H9 (cell line): ENCODE measurements around the gene FGD5. TPM values are rescaled to one million over a fixed set of nuclear protein-coding genes. Genes with fewer than 3 reads are reported as not detected.
A peak's percentile ranks its signal among the peaks of the same experiment; 100 is the strongest.

ENCODE experiments used
- DNase-seq: peaks from one replicate; pipeline ENCODE4 v3.0.0-alpha.2; 2017
- H2AFZ ChIP-seq: one replicate; pipeline ENCODE4 v1.6.1; 2013; ENCODE audit warnings: mild to moderate bottlenecking, low read length, control low read depth, moderate library complexity
- H2AK5ac ChIP-seq: 2 replicates; pipeline ENCODE4 v1.6.1; 2013; ENCODE audit warnings: low read length, control low read depth, mixed read lengths; ENCODE audit not compliant: insufficient read length
- H2BK120ac ChIP-seq: one replicate; pipeline ENCODE4 v1.6.1; 2013; ENCODE audit warnings: low read depth, mild to moderate bottlenecking, low read length, control low read depth, inconsistent platforms; ENCODE audit not compliant: poor library complexity, severe bottlenecking
- H2BK12ac ChIP-seq: 2 replicates; pipeline ENCODE4 v1.6.1; 2013; ENCODE audit warnings: low read length, control low read depth, mixed read lengths, low read depth; ENCODE audit not compliant: insufficient read length
- H2BK15ac ChIP-seq: 2 replicates; pipeline ENCODE4 v1.6.1; 2013; ENCODE audit warnings: low read depth, low read length, control low read depth
- H2BK20ac ChIP-seq: one replicate; pipeline ENCODE4 v1.6.1; 2013; ENCODE audit warnings: low read depth, mild to moderate bottlenecking, low read length, control low read depth, inconsistent platforms; ENCODE audit not compliant: poor library complexity, severe bottlenecking
- H2BK5ac ChIP-seq: 2 replicates; pipeline ENCODE4 v1.6.1; 2013; ENCODE audit warnings: low read length, control low read depth, mixed read lengths; ENCODE audit not compliant: insufficient read length
- H3K14ac ChIP-seq: 2 replicates; pipeline ENCODE4 v1.6.1; 2013; ENCODE audit warnings: low read length, control low read depth; ENCODE audit not compliant: insufficient read depth
- H3K18ac ChIP-seq: 2 replicates; pipeline ENCODE4 v1.6.1; 2013; ENCODE audit warnings: low read depth, mild to moderate bottlenecking, mixed read lengths, low read length, control low read depth; ENCODE audit not compliant: insufficient read length
- H3K23ac ChIP-seq: 2 replicates; pipeline ENCODE4 v1.6.1; 2013; ENCODE audit warnings: low read length, control low read depth, mixed read lengths, low read depth; ENCODE audit not compliant: insufficient read length
- H3K23me2 ChIP-seq: 2 replicates; pipeline ENCODE4 v1.6.1; 2013; ENCODE audit warnings: low read depth, mild to moderate bottlenecking, mixed read lengths, low read length, control low read depth; ENCODE audit not compliant: insufficient read length, poor library complexity, severe bottlenecking
- H3K27ac ChIP-seq: 2 replicates; pipeline ENCODE4 v1.5.1; 2013; ENCODE audit warnings: low read length, control low read depth, mixed read lengths, low read depth; ENCODE audit not compliant: insufficient read length
- H3K27me3 ChIP-seq: 2 replicates; pipeline ENCODE4 v1.6.1; 2013; ENCODE audit warnings: low read length, control low read depth, inconsistent platforms; ENCODE audit not compliant: insufficient read depth
- H3K4ac ChIP-seq: 2 replicates; pipeline ENCODE4 v1.6.1; 2013; ENCODE audit warnings: low read depth, mild to moderate bottlenecking, control low read depth, inconsistent platforms, low read length, moderate library complexity
- H3K4me1 ChIP-seq: 2 replicates; pipeline ENCODE4 v1.6.1; 2013; ENCODE audit warnings: low read length, control low read depth, inconsistent platforms; ENCODE audit not compliant: insufficient read depth
- H3K4me2 ChIP-seq: 2 replicates; pipeline ENCODE4 v1.6.1; 2013; ENCODE audit warnings: low read length, control low read depth, mixed read lengths; ENCODE audit not compliant: insufficient read length, insufficient read depth
- H3K56ac ChIP-seq: 2 replicates; pipeline ENCODE4 v1.6.1; 2013; ENCODE audit warnings: low read depth, mild to moderate bottlenecking, mixed read lengths, low read length, control low read depth; ENCODE audit not compliant: insufficient read length
- H3K79me1 ChIP-seq: 2 replicates; pipeline ENCODE4 v1.6.1; 2013; ENCODE audit warnings: low read depth, mild to moderate bottlenecking, moderate library complexity, low read length, control low read depth, inconsistent platforms; ENCODE audit not compliant: insufficient read depth, poor library complexity, severe bottlenecking
- H3K79me2 ChIP-seq: 2 replicates; pipeline ENCODE4 v1.6.1; 2013; ENCODE audit warnings: low read length, control low read depth, inconsistent platforms; ENCODE audit not compliant: insufficient read depth
- H3K9ac ChIP-seq: 2 replicates; pipeline ENCODE4 v1.6.1; 2013; ENCODE audit warnings: low read length, control low read depth, mixed read lengths; ENCODE audit not compliant: insufficient read length; ENCODE audit errors: extremely low read depth
- H3K9me3 ChIP-seq: one replicate; pipeline ENCODE4 v1.6.1; 2013; ENCODE audit warnings: low read depth, low read length, inconsistent platforms; ENCODE audit not compliant: control insufficient read depth
- H3T11ph ChIP-seq: one replicate; pipeline ENCODE4 v1.6.1; 2013; ENCODE audit warnings: mild to moderate bottlenecking, low read length, control low read depth, inconsistent platforms
- H4K20me1 ChIP-seq: one replicate; pipeline ENCODE4 v1.6.1; 2013; ENCODE audit not compliant: control insufficient read depth, insufficient read length, insufficient read depth
- H4K5ac ChIP-seq: 2 replicates; pipeline ENCODE4 v1.6.1; 2013; ENCODE audit warnings: low read depth, mild to moderate bottlenecking, mixed read lengths, low read length, control low read depth; ENCODE audit not compliant: insufficient read length
- H4K8ac ChIP-seq: replicated peaks from 2 replicates; pipeline ENCODE4 v1.6.1; 2013; ENCODE audit warnings: low read length, control low read depth, mixed read lengths, low read depth; ENCODE audit not compliant: insufficient read length
- H4K91ac ChIP-seq: 2 replicates; pipeline ENCODE4 v1.6.1; 2013; ENCODE audit warnings: low read depth, mild to moderate bottlenecking, moderate library complexity, mixed read lengths, low read length, control low read depth; ENCODE audit not compliant: insufficient read length
- H3K27ac Mint-ChIP-seq, 3 experiments: 2 replicates in 2 of 3; 3 replicates in 1 of 3; pipeline ENCODE4 v1.8.0; 2020 to 2021; ENCODE audit warnings: mixed read lengths in 3 of 3, mild to moderate bottlenecking in 1 of 3, moderate library complexity in 1 of 3
- H3K27me3 Mint-ChIP-seq: 2 replicates; pipeline ENCODE4 v1.8.0; 2021; ENCODE audit warnings: low read depth, mild to moderate bottlenecking, moderate library complexity, mixed read lengths
- H3K36me3 Mint-ChIP-seq, 3 experiments: 2 replicates in 2 of 3; 3 replicates in 1 of 3; pipeline ENCODE4 v1.8.0; 2020 to 2021; ENCODE audit warnings: low read depth in 3 of 3, mixed read lengths in 3 of 3; ENCODE audit not compliant: insufficient read depth in 1 of 3
- H3K4me1 Mint-ChIP-seq, 2 experiments: 2 replicates each; pipeline ENCODE4 v1.8.0; 2020; ENCODE audit warnings: mixed read lengths in 2 of 2
- H3K4me3 Mint-ChIP-seq, 2 experiments: 2 replicates in 1 of 2; 3 replicates in 1 of 2; pipeline ENCODE4 v1.8.0; 2020 to 2021; ENCODE audit warnings: mild to moderate bottlenecking in 2 of 2, mixed read lengths in 2 of 2, moderate library complexity in 1 of 2
- H3K9me3 Mint-ChIP-seq, 2 experiments: 2 replicates in 1 of 2; 3 replicates in 1 of 2; pipeline ENCODE4 v1.8.0; 2020; ENCODE audit warnings: mild to moderate bottlenecking in 2 of 2, mixed read lengths in 2 of 2, moderate library complexity in 1 of 2
- WGBS: extraction: QIAGEN DNeasy Blood & Tissue Kit; methylation state at CpG from one replicate; pipeline ENCODE4 v1.1.7; 2013; ENCODE audit warnings: missing lambda C conversion rate, low lambda C conversion rate, mixed read lengths; ENCODE audit not compliant: insufficient read length; ENCODE audit errors: extremely low coverage; 5-methylcytosine and 5-hydroxymethylcytosine counted together
- total RNA-seq: library from RNA; stranded (reverse); gene quantifications from 2 replicates; pipeline ENCODE4 v1.2.1, GENCODE V29; 2021
- TF ChIP-seq, protein P1 (sequence below): fragments of 200-600 bp; sonication (generic); conservative IDR thresholded peaks from 3 replicates; pipeline ENCODE4 v1.8.0; 2021; ENCODE audit warnings: antibody characterized with exemption, mild to moderate bottlenecking

The FGD5 gene
- total RNA-seq, 1 experiment from 2014 or later, result 7.8 TPM

- no peak within 1 kb of the TSS for H4K8ac ChIP-seq
- peak within 1 kb of the TSS; percentile 89 for H3T11ph ChIP-seq
- no peak within 1 kb of the TSS for H3K23ac ChIP-seq
- peak; percentile 81 for DNase-seq
- H3K14ac ChIP-seq, result peak within 1 kb of the TSS; percentile 100
- peak within 1 kb of the TSS; percentile 88 for H2AFZ ChIP-seq
- H4K5ac ChIP-seq, result no peak within 1 kb of the TSS
- H2BK20ac ChIP-seq, result peak within 1 kb of the TSS; percentile 97
- H3K56ac ChIP-seq, result no peak within 1 kb of the TSS
- no peak within 1 kb of the TSS for H2AK5ac ChIP-seq
- TF ChIP-seq, protein P1, sequence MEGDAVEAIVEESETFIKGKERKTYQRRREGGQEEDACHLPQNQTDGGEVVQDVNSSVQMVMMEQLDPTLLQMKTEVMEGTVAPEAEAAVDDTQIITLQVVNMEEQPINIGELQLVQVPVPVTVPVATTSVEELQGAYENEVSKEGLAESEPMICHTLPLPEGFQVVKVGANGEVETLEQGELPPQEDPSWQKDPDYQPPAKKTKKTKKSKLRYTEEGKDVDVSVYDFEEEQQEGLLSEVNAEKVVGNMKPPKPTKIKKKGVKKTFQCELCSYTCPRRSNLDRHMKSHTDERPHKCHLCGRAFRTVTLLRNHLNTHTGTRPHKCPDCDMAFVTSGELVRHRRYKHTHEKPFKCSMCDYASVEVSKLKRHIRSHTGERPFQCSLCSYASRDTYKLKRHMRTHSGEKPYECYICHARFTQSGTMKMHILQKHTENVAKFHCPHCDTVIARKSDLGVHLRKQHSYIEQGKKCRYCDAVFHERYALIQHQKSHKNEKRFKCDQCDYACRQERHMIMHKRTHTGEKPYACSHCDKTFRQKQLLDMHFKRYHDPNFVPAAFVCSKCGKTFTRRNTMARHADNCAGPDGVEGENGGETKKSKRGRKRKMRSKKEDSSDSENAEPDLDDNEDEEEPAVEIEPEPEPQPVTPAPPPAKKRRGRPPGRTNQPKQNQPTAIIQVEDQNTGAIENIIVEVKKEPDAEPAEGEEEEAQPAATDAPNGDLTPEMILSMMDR, result no peak
- H3K4me1 Mint-ChIP-seq, result peaks cover 36 to 42% of the 10 kb centered on the region in 2 experiments
- H3K27ac Mint-ChIP-seq, result peak within 1 kb of the TSS; percentile 100
- peak within 1 kb of the TSS; percentile 75 for H3K4me2 ChIP-seq
- no peaks in the 10 kb centered on the region for H3K27me3 ChIP-seq
- WGBS, result no CpG with 5 or more reads among the region's 108 CpGs
- H3K27me3 Mint-ChIP-seq, result no peaks in the 10 kb centered on the region
- peaks cover 8% of the 10 kb centered on the region for H3K79me1 ChIP-seq
- peak within 1 kb of the TSS; percentile 97 for H2BK120ac ChIP-seq
- H3K4me3 Mint-ChIP-seq, result peak within 1 kb of the TSS; percentile 96
- H4K91ac ChIP-seq, result no peak within 1 kb of the TSS
- H3K4ac ChIP-seq, result no peak within 1 kb of the TSS; the same call in 1 of the 2 replicates
- peak within 1 kb of the TSS; percentile 68 for H2BK12ac ChIP-seq
- H3K9me3 ChIP-seq, result no peaks in the 10 kb centered on the region
- H3K79me2 ChIP-seq, result peaks cover 26% of the 10 kb centered on the region; the same call in 1 of the 2 replicates
- peak within 1 kb of the TSS; percentile 98 for H3K9ac ChIP-seq
- H3K18ac ChIP-seq, result peak within 1 kb of the TSS; percentile 100
- H2BK15ac ChIP-seq, result no peak within 1 kb of the TSS
- no peaks in the 10 kb centered on the region for H3K4me1 ChIP-seq
- H3K9me3 Mint-ChIP-seq, result no peaks in the 10 kb centered on the region
- H4K20me1 ChIP-seq, result no peaks in the 10 kb centered on the region
- peak within 1 kb of the TSS; percentile 89 for H3K27ac ChIP-seq
- peaks cover 6% of the 10 kb centered on the region for H3K23me2 ChIP-seq
- peak within 1 kb of the TSS; percentile 69 for H2BK5ac ChIP-seq
- peaks cover 14 to 55% (median 53%) of the 10 kb centered on the region in 3 experiments; a peak in 5 of 7 replicates for H3K36me3 Mint-ChIP-seq
These were observed 128.5 kb downstream of the FGD5 start, which contains the start of gene NR2C2 for GRCh38 chr3:14947100-14947885. Gene NR2C2 (plus strand): TSS chr3:14947583. CDS start chr3:15003915, 56,332 bp downstream.
